DMS 273 treated with DMSO at 0.1 percent for 48 hours (cell line): Measurements from ENCODE around the gene PSPH.
A peak's percentile ranks its signal among the peaks of the same experiment; 100 is the strongest.

Source experiments
- DNase-seq: peaks from one replicate; lab custom pipeline; 2025; lab: John Stamatoyannopoulos, UW

PSPH gene

GRCh38 chr7:56003749-56004148 is 47.5 kb downstream of the PSPH start:
- DNase-seq = no peak

GRCh38 chr7:55996856-55997500 is 54.3 kb downstream of the PSPH start:
- no peak for DNase-seq

DNA sequence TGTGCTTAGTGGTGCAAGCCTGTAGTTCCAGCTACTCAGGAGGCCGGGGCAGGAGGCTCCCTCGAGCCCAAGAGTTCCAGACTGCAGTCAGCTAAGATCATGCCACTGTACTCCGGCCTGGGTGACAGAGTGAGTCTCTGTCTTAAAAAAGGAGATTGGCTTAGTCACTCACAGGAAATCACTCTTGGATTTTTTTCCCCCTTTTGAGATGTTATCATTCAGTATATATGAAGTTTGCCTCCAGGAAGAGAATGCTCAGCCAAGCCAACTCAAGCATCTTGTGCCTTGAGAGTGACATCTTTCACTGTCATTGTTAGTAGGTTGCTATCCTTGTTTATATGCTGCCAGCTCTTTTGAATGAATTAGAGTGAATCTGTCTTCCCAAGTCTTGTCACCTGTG is 58.9 kb downstream of the PSPH start:
- DNase-seq = no peak

DNA sequence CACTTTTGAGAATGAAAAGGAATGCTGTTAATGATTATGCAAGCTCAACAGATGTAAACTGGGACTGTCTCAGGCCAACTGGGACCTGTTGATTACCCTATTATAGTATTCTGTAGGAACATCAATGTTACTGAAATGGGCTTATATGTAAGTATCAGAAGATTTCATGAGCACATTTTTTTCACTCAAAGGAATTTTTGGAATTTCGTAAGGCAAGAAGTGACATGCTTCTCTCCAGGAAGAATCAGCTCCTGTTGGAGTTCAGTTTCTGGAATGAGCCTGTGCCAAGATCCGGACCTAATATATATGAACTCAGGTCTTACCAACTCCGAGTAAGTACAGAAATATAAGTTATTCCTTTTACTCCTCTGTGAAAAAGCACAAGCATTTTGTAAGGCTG is 67.7 kb downstream of the PSPH start:
- no peak for DNase-seq

GRCh38 chr7:55980266-55980665 is 71.0 kb downstream of the PSPH start:
- no peak for DNase-seq

DNA sequence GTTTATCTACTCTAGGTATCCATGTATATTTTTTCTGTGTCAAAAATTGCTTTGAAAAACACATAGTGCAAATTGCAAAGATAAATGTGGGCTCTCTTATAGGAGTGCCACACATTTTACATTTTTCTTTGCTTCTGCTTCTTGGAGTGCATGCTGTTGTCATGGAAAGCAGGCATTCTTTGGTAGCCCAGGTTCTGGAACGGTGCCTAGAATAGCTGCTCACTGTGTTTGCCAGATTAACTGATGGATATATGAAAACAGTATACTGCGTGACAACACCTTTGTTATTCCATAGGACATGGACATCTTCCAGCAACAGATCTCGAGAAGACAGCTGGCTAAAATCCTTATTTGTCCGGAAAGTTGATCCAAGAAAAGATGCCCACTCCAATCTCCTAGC is 73.4 kb downstream of the PSPH start:
- no peak for DNase-seq

GRCh38 chr7:55975988-55976633 is 75.1 kb downstream of the PSPH start:
- DNase-seq = no peak

DNA sequence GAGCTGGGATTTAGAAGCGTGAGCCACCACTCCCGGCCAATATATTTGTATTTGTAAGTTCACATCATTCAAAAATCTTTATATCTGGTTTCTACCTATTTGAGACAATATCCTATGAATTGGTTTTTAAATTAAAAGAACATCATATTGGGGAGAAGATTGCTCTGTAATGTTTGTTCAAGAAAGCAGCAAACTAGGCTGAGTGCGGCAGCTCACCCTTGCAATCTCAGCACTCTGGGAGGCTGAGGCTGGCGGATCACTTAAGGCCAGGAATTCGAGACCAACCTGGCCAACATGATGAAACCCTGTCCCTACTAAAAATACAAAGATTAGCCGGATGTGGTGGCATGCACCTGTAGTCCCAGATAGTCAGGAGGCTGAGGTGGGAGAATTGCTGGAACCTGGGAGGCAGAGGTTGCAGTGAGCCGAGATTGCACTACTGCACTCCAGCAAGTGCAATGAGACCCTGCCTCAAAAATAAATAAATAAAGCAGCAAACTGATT is 77.4 kb downstream of the PSPH start:
- no peak for DNase-seq

DNA sequence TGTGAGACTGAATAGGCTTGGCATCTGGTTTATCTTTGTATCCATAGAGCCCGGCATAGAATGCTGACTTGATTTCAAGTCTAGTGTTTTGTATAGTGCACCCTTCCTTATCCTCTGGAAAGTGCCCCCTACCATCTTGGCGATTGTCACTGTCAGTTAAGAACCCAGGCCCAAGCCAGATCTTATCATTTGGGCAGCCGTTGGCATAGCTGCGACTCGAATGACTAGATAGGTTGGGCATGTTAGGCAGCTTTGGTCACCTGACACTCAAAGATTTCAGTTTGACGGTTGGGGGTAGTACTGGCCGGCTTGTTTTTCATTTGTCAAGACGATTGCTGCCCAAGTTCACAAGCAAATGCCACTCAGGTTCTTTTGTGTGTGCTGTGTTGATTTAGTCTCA is 80.3 kb downstream of the PSPH start:
- DNase-seq = no peak

DNA sequence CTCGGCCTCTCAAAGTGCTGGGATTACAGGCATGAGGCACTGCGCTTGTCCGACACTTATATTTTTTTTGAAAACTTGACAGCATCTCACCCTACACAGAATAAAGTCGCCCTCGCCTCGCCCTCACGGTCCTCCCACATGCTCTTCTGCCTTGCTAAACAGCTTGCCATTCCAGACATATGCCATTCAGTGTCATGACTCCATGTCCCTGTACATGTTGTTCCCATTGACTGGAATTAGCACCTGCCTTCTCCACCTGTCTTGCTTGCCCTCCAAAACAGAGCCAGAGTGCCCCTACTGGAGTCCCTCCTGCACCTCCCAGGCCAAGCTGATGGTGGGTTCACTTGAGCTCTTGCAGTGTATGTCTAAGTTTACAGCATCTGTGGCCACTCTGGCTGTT is 80.7 kb downstream of the PSPH start:
- no peak for DNase-seq

- no peak for DNase-seq
Observed at GRCh38 chr7:55969391-55969790, 81.9 kb downstream of the PSPH start.

DNA sequence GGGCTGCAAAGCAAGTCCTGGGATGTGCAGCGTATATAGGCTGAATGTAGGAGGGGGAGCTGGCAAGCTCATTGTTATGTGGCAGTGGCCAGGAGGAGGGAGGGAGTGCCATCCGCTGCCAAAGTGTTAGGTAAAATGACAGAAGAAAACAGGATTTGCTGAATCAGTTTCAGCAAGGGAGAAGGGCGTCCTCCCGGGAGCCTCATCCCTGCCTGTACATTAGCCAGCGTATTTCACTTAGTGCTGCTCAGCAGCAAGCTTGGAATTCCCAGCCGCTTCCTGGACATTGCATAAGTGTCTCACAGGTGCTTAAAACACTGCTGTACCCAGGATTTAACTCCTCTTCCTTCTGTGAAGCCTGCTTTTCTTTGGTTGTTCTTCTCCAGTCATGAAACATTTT is 84.4 kb downstream of the PSPH start:
- DNase-seq = no peak

DNA sequence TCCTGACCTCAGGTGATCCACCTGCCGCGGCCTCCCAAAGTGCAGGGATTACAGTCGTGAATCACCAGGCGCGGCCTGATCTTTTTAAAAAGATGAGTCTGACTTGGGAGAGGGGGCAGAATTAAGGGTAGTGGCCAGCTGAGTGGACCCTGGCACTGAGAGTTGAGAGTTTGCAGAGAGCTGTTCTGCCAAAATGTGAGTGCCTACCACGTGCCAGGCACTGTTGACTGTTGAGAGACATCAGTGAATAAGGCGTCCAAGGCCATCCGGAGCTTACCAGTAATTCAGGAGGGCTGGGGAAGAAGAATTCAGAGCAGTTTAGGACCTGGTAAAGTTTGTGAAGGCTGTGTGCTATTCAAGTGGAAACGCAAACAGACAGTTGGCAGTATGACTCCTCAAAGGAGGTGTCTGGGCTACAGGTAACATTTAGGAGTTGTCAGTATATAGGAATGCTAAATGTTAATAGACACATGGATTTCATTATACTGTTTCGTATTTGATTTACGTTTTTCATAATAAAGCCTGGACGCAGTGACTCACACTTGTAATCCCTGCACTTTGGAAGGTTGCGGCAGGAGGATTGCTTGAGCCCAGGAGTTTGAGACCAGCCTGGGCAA is 85.3 kb downstream of the PSPH start:
- DNase-seq = no peak

DNA sequence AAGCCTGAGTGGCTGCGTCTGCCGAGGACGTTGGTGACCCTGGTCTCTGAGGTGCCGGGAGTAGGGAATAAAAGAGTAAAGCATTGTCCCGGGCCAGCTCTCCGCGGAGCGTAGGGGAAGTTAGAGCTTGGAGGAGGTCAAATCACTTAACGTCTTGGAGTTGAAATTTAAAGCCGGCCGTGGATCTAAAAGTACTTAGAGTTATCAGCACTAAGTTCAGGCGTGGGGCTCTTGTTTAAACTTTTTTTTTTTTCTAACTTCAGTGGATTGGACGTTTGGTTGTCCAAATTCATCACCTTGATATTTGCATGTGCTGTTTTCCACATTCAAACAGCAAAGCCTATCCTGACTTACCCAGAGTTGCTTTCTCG is 86.2 kb downstream of the PSPH start:
- no peak for DNase-seq

- DNase-seq = peak; percentile 22
Observed at GRCh38 chr7:55964261-55965099, 86.8 kb downstream of the PSPH start, which contains the start of gene NIPSNAP2. TSS of gene NIPSNAP2 (plus strand) at chr7:55964585. CDS start at chr7:55964610, 25 bp downstream.

DNA sequence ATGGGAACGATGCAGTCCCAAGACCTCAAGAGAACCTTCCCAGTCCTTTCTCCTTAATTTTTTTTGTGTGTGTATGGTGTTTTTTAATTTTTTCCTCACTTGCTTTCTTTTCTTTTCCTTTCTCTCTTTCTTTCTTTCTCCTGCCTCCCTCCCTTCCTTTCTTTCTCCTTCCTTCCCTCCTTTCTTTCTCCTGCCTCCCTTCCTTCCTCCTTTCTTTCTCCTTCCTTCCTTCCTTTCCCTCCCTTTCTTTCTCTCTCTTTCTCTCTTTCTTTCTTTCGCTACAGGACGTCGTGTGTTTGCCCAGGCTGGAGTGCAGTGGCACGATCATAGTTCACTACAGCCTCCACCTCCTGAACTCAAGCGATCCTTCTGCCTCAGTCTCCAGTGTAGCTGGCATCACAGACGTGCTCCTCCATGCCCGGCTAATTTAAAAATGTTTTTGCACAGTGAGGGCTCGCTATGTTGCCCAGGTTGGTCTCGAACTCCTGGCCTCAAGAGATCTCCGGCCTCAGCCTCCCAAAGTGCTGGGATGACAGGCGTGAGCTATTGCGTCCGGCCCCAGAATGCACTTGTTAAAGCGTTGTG is 87.6 kb downstream of the PSPH start:
- DNase-seq = no peak

GRCh38 chr7:55962014-55962413 is 89.2 kb downstream of the PSPH start:
- DNase-seq = no peak
